Measurements from ENCODE around the gene KIAA1755. TPM values are rescaled to one million over a fixed set of nuclear protein-coding genes. Genes with fewer than 3 reads are reported as not detected.

The KIAA1755 gene
- total RNA-seq, 4 donors from 2014 or later, result 12.0 to 36.3 (median 23.1) TPM

DNA sequence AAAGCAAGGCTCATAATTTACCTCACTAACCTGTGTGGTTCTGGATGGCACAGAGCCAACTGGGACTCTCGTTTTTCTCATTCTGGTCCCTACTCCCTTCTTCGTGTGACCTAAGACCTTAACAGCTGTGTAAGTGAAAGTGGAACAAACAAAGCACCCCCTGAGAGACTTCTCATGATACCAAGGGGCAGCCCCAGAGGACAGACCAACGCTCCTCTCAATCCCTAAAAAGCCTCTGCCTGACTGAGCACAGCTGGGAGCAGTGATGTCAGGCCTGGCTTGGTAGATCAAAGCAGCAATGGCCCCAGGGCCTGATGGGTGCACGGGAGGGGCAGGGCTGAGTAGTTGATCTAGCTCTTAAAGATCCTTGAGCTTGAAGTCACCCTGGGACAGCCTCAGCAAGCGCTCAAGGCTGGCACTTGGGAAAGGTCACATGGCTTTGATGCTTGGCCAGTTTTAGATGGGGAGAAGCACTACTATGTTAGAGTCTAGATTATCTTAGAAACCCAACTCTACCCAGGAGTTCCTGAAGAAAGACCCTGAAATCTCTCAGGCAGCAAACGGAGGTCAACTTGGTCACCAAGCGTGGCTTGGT is 79.2 kb downstream of the KIAA1755 start:
- Histone ChIP-seq H3K4me3 (no peak overlapping the region), H3K4me1 (no peaks in the 10 kb centered on the region), H3K27me3 (no peaks in the 10 kb centered on the region), H3K9me3 (peaks cover 0 to 4% (median 0%) of the 10 kb centered on the region in 4 donors), H3K36me3 (no peaks in the 10 kb centered on the region), H3K27ac (no peak overlapping the region)
- TF ChIP-seq, protein P1, sequence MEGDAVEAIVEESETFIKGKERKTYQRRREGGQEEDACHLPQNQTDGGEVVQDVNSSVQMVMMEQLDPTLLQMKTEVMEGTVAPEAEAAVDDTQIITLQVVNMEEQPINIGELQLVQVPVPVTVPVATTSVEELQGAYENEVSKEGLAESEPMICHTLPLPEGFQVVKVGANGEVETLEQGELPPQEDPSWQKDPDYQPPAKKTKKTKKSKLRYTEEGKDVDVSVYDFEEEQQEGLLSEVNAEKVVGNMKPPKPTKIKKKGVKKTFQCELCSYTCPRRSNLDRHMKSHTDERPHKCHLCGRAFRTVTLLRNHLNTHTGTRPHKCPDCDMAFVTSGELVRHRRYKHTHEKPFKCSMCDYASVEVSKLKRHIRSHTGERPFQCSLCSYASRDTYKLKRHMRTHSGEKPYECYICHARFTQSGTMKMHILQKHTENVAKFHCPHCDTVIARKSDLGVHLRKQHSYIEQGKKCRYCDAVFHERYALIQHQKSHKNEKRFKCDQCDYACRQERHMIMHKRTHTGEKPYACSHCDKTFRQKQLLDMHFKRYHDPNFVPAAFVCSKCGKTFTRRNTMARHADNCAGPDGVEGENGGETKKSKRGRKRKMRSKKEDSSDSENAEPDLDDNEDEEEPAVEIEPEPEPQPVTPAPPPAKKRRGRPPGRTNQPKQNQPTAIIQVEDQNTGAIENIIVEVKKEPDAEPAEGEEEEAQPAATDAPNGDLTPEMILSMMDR (IDR thresholded peaks at IDR 0.05), result no peak
- TF ChIP-seq POLR2A (IDR thresholded peaks at IDR 0.05) (no peak), EP300 (IDR thresholded peaks at IDR 0.05) (no peak)
- no peak for DNase-seq (ENCODE audit: low spot score in 2 of 2)
- WGBS, 2 donors, result 75 to 82% methylated on average over 5 to 7 of the region's 7 CpGs

DNA sequence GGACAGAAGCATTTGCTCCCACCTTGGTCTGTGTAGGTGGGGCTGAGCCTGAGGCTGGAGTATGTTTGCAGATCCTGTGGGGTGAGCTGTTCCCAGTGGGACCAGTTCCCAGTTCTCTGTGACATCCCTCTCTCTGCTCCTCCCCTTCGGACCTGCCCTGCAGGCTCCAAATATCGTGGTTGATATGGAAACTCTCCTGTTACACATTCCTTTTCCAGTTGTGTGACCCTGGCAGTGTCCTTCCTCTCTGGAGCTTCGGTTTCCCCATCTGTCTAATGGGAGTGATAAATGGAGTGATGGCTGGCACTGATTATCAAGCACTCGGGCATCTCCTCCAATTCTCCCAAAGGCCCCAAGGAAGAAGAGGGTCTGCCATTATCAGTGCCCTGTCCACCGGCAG is 79.8 kb downstream of the KIAA1755 start:
- WGBS, 2 donors, result 72 to 80% methylated on average over 5 of the region's 5 CpGs
- Histone ChIP-seq H3K36me3 (no peaks in the 10 kb centered on the region), H3K27me3 (no peaks in the 10 kb centered on the region), H3K27ac (no peak overlapping the region), H3K4me3 (no peak overlapping the region), H3K9me3 (peaks cover 0 to 4% (median 0%) of the 10 kb centered on the region in 4 donors), H3K4me1 (no peaks in the 10 kb centered on the region)
- TF ChIP-seq POLR2A (IDR thresholded peaks at IDR 0.05) (no peak), EP300 (IDR thresholded peaks at IDR 0.05) (no peak)
- TF ChIP-seq, protein P1 (IDR thresholded peaks at IDR 0.05), result no peak
- no peak for DNase-seq (ENCODE audit: low spot score in 2 of 2)

- no peak overlapping the region for H3K27ac ChIP-seq
- H3K36me3 ChIP-seq, result no peaks in the 10 kb centered on the region
- H3K4me1 ChIP-seq, result no peaks in the 10 kb centered on the region
- TF ChIP-seq, protein P1 (IDR thresholded peaks at IDR 0.05), result no peak
- TF ChIP-seq POLR2A (IDR thresholded peaks at IDR 0.05), result no peak
- no peak for TF ChIP-seq EP300 (IDR thresholded peaks at IDR 0.05)
- DNase-seq (ENCODE audit: low spot score in 2 of 2), result no peak
- H3K4me3 ChIP-seq, result no peak overlapping the region
- 68% methylated on average over 6 of the region's 6 CpGs for WGBS, 2 donors
- peaks cover 0 to 4% (median 0%) of the 10 kb centered on the region in 4 donors for H3K9me3 ChIP-seq
- H3K27me3 ChIP-seq, result no peaks in the 10 kb centered on the region
Measured at GRCh38 chr20:38179846-38180245, 80.7 kb downstream of the KIAA1755 start.

DNA sequence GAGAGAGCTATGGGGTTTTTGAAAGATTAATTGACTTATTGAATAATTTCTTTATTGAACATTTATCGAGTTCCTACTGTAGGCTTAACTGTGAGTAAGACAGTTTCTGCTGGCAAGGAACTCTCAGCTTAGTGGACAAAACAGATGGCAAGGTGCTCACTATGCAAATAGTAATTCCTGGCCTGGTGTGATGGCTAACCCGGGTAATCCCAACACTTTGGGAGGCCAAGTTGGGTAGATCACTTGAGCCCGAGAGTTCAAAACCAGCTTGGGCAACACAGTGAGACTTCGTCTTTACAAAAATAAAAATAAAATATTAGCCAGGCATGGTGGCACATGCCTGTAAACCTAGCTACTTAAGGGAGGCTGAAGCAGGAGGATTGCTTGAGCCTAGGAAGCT is 82.0 kb downstream of the KIAA1755 start:
- Histone ChIP-seq H3K9me3 (peaks cover 0 to 4% (median 0%) of the 10 kb centered on the region in 4 donors), H3K4me3 (no peak overlapping the region), H3K36me3 (no peaks in the 10 kb centered on the region), H3K27ac (no peak overlapping the region), H3K4me1 (peaks cover 0 to 3% (median under 1%) of the 10 kb centered on the region in 4 donors), H3K27me3 (no peaks in the 10 kb centered on the region)
- 91 to 96% methylated on average over 4 of the region's 4 CpGs for WGBS, 2 donors
- no peak for DNase-seq (ENCODE audit: low spot score in 2 of 2)
- TF ChIP-seq, protein P1 (IDR thresholded peaks at IDR 0.05), result no peak
- no peak for TF ChIP-seq EP300 (IDR thresholded peaks at IDR 0.05)
- TF ChIP-seq POLR2A (IDR thresholded peaks at IDR 0.05), result no peak

DNA sequence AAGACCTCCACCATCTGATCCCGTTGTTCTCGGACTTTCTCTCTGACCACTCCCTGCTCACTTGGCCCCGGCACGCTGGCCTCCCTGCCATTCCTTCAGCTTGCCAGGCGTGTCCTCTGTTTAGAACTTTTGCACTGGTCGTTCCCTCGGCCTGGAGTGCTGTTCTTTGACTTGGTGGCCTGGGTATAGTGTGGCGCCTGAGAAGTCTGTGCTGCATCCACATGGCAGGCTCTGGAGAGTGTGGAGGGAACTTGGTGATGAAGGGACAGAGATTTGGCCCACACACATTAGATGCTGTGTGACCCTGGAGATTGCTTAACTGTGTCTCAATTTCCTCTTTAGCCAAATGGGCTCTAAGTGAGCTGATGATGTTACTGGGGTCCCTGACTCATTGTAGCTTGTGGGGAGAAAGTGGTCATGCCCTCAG is 82.5 kb downstream of the KIAA1755 start:
- DNase-seq (ENCODE audit: low spot score in 2 of 2), result no peak

More for the DNA sequence above, 82.5 kb downstream of the KIAA1755 start:
- Histone ChIP-seq H3K27ac (no peak overlapping the region), H3K36me3 (no peaks in the 10 kb centered on the region), H3K4me1 (peaks cover 0 to 8% (median 3%) of the 10 kb centered on the region in 4 donors), H3K9me3 (peaks cover 0 to 4% (median 0%) of the 10 kb centered on the region in 4 donors), H3K4me3 (no peak overlapping the region), H3K27me3 (no peaks in the 10 kb centered on the region)
- 75 to 83% methylated on average over 8 of the region's 8 CpGs for WGBS, 2 donors
- TF ChIP-seq EP300 (IDR thresholded peaks at IDR 0.05) (no peak), POLR2A (IDR thresholded peaks at IDR 0.05) (no peak)
- TF ChIP-seq, protein P1 (IDR thresholded peaks at IDR 0.05), result no peak

Data from tibial nerve (tissue), 4 donors.